ENCODE data around the gene COX6A1.
"Not testable (repeated sequence)": the region's sequence is repeated elsewhere in the genome, so short reads cannot be mapped to it uniquely, and the experiment has no call there.

The COX6A1 gene

GRCh38 chr12:120468325-120468820 is 30.5 kb downstream of the COX6A1 start:
- DNase-seq (ENCODE audit: low read depth) = no peak

GRCh38 chr12:120468821-120469449 is 31.0 kb downstream of the COX6A1 start:
- DNase-seq (ENCODE audit: low read depth) = peak; percentile 47

- peak; percentile 96 for DNase-seq (ENCODE audit: low read depth)
Measured at GRCh38 chr12:120469450-120470149, 31.7 kb downstream of the COX6A1 start, which contains the start of gene SRSF9. SRSF9 (minus strand) TSS chr12:120469748; CDS start chr12:120469609, 139 bp downstream.

GRCh38 chr12:120470150-120470784 is 32.4 kb downstream of the COX6A1 start:
- no peak for DNase-seq (ENCODE audit: low read depth)

- no peak for DNase-seq (ENCODE audit: low read depth)
Measured at GRCh38 chr12:120472521-120472920, 34.6 kb downstream of the COX6A1 start.

- DNase-seq (ENCODE audit: low read depth) = no peak
Measured at GRCh38 chr12:120473807-120474615, 36.1 kb downstream of the COX6A1 start.

GRCh38 chr12:120474616-120474960 is 36.7 kb downstream of the COX6A1 start:
- no peak for DNase-seq (ENCODE audit: low read depth)

GRCh38 chr12:120475643-120476042 is 37.7 kb downstream of the COX6A1 start:
- no peak for DNase-seq (ENCODE audit: low read depth)

GRCh38 chr12:120479458-120479857 is 41.5 kb downstream of the COX6A1 start:
- no peak for DNase-seq (ENCODE audit: low read depth)

- DNase-seq (ENCODE audit: low read depth) = no peak
Measured at GRCh38 chr12:120480211-120480610, 42.3 kb downstream of the COX6A1 start.

GRCh38 chr12:120481022-120481767 is 43.3 kb downstream of the COX6A1 start:
- DNase-seq (ENCODE audit: low read depth) = no peak

GRCh38 chr12:120483621-120484020 is 45.7 kb downstream of the COX6A1 start:
- no peak for DNase-seq (ENCODE audit: low read depth)

GRCh38 chr12:120485961-120486881 is 48.3 kb downstream of the COX6A1 start:
- DNase-seq (ENCODE audit: low read depth) = no peak

- DNase-seq (ENCODE audit: low read depth) = not testable (repeated sequence)
Measured at GRCh38 chr12:120487552-120487951, 49.6 kb downstream of the COX6A1 start.

- DNase-seq (ENCODE audit: low read depth) = no peak
Measured at GRCh38 chr12:120488057-120488640, 50.2 kb downstream of the COX6A1 start.

GRCh38 chr12:120489018-120489417 is 51.1 kb downstream of the COX6A1 start:
- DNase-seq (ENCODE audit: low read depth) = no peak

- no peak for DNase-seq (ENCODE audit: low read depth)
Measured at GRCh38 chr12:120490325-120490724, 52.4 kb downstream of the COX6A1 start.
